Liver (tissue), 9 donors: ENCODE measurements around the gene CELA2A. TPM values are rescaled to one million over a fixed set of nuclear protein-coding genes. Genes with fewer than 3 reads are reported as not detected.

Experiments
- DNase-seq: peaks from one replicate; pipeline ENCODE4 v3.0.0-alpha.2; 2017; ENCODE audit warnings: low spot score
- H3K27ac ChIP-seq, 2 donors: one replicate each; pipeline ENCODE4 v1.7.0; 2013; ENCODE audit warnings: inconsistent platforms in 2 of 2, low read length in 2 of 2, control low read depth in 1 of 2, low read depth in 1 of 2, mild to moderate bottlenecking in 1 of 2
- H3K27me3 ChIP-seq, 4 donors: one replicate each; pipeline versions ENCODE4 v1.6.1 to v1.7.0; 2013; ENCODE audit warnings: low read length in 3 of 4, inconsistent platforms in 1 of 4, mild to moderate bottlenecking in 1 of 4, moderate library complexity in 1 of 4; ENCODE audit not compliant: control insufficient read depth in 4 of 4, insufficient read depth in 4 of 4
- H3K36me3 ChIP-seq, 4 donors: one replicate each; pipeline versions ENCODE4 v1.6.1 to v1.7.0; 2013; ENCODE audit warnings: low read length in 3 of 4, mild to moderate bottlenecking in 3 of 4, low read depth in 1 of 4, moderate library complexity in 1 of 4; ENCODE audit not compliant: control insufficient read depth in 4 of 4, insufficient read depth in 3 of 4
- H3K4me1 ChIP-seq, 4 donors: one replicate each; pipeline versions ENCODE4 v1.6.1 to v1.7.0; 2013; ENCODE audit warnings: low read length in 3 of 4, mild to moderate bottlenecking in 3 of 4, moderate library complexity in 1 of 4; ENCODE audit not compliant: control insufficient read depth in 4 of 4, insufficient read depth in 4 of 4
- H3K4me3 ChIP-seq, 3 donors: one replicate each; pipeline versions ENCODE4 v1.6.1 to v1.7.0; 2013; ENCODE audit warnings: low read length in 3 of 3, control low read depth in 1 of 3, low read depth in 1 of 3, mild to moderate bottlenecking in 1 of 3
- H3K9ac ChIP-seq, 2 donors: one replicate each; pipeline ENCODE4 v1.7.0; 2013; ENCODE audit warnings: low read length in 2 of 2, mild to moderate bottlenecking in 2 of 2, moderate library complexity in 2 of 2, control low read depth in 1 of 2, low read depth in 1 of 2
- H3K9me3 ChIP-seq, 4 donors: one replicate each; pipeline versions ENCODE4 v1.6.1 to v1.7.0; 2013; ENCODE audit warnings: low read length in 3 of 4; ENCODE audit not compliant: control insufficient read depth in 4 of 4
- CTCF ChIP-seq: fragments of 150-350 bp; IDR thresholded peaks from 2 replicates; pipeline ENCODE4 v1.5.1; 2017; ENCODE audit warnings: improper control_type of control experiment, low read depth, low read length; ENCODE audit not compliant: missing input control
- FOXA1 ChIP-seq: IDR thresholded peaks from 2 replicates; pipeline ENCODE4 v1.6.1; 2016; ENCODE audit warnings: antibody characterized with exemption
- GABPA ChIP-seq, 2 donors: IDR thresholded peaks in 1 of 2; conservative IDR thresholded peaks in 1 of 2; 2 replicates each; pipeline ENCODE4 v1.6.1; 2016; ENCODE audit warnings: antibody characterized with exemption in 2 of 2, mild to moderate bottlenecking in 1 of 2, moderate library complexity in 1 of 2
- HNF4G ChIP-seq: IDR thresholded peaks from 2 replicates; pipeline ENCODE4 v1.6.1; 2016; ENCODE audit warnings: antibody characterized with exemption
- NR2F2 ChIP-seq: IDR thresholded peaks from 2 replicates; pipeline ENCODE4 v1.6.1; 2016; ENCODE audit warnings: antibody characterized with exemption
- RAD21 ChIP-seq, 2 donors: IDR thresholded peaks; 2 replicates each; pipeline ENCODE4 v1.6.1; 2016; ENCODE audit warnings: antibody characterized with exemption in 2 of 2, mild to moderate bottlenecking in 2 of 2
- RXRA ChIP-seq, 2 donors: IDR thresholded peaks; 2 replicates each; pipeline ENCODE4 v1.6.1; 2017 to 2018; ENCODE audit warnings: antibody characterized with exemption in 2 of 2, mild to moderate bottlenecking in 1 of 2
- SP1 ChIP-seq: IDR thresholded peaks from 2 replicates; pipeline ENCODE4 v1.6.1; 2018; ENCODE audit warnings: antibody characterized with exemption, mild to moderate bottlenecking
- YY1 ChIP-seq: IDR thresholded peaks from 2 replicates; pipeline ENCODE4 v1.6.1; 2016; ENCODE audit warnings: antibody characterized with exemption, mild to moderate bottlenecking
- WGBS: extraction: QIAGEN DNeasy Blood & Tissue Kit; methylation state at CpG from one replicate; pipeline ENCODE4 v1.1.7; 2013; 5-methylcytosine and 5-hydroxymethylcytosine counted together
- polyA plus RNA-seq, 2 donors: library from polyadenylated mRNA; stranded (reverse) in 1 of 2; unstranded in 1 of 2; fragments of 200-250 nt in 1 of 2; fragments of >200 nt in 1 of 2; fragmentation: Nextera tagmentation in 1 of 2; extraction: Ambion mirVana in 1 of 2; gene quantifications; one replicate each; pipeline versions ENCODE4 v1.2.1 to v1.2.3, GENCODE V29; 2013 to 2015
- total RNA-seq, 2 donors: library from RNA; depleted of rRNA; stranded (reverse); fragments of >200 nt; gene quantifications; one replicate each; pipeline ENCODE4 v1.2.3, GENCODE V29; 2014
- TF ChIP-seq, protein P1 (sequence below): IDR thresholded peaks from 2 replicates; pipeline ENCODE4 v1.6.1; 2016; ENCODE audit warnings: antibody characterized with exemption
- TF ChIP-seq, protein P2 (sequence below): IDR thresholded peaks from 2 replicates; pipeline ENCODE4 v1.6.1; 2016; ENCODE audit warnings: antibody characterized with exemption
- TF ChIP-seq, protein P3 (sequence below): IDR thresholded peaks from 2 replicates; pipeline ENCODE4 v1.6.1; 2016; ENCODE audit warnings: antibody characterized with exemption
- donor health status: healthy.
- donor health status: healthy.
- donor health status: healthy.
- donor health status: healthy.
- donor health status: healthy.

The CELA2A gene
- total and polyA plus RNA-seq, 4 donors = not detected

GRCh38 chr1:15423355-15424077, 33.0 kb upstream of the CELA2A start:
- H3K36me3 ChIP-seq = peaks cover 0 to 5% (median 1%) of the 10 kb centered on the region in 4 donors
- H3K27me3 ChIP-seq = no peaks in the 10 kb centered on the region
- peaks cover 0 to 28% (median 20%) of the 10 kb centered on the region in 4 donors for H3K4me1 ChIP-seq
- H3K4me3 ChIP-seq = no peak overlapping the region
- no peak overlapping the region for H3K27ac ChIP-seq
- no peaks in the 10 kb centered on the region for H3K9me3 ChIP-seq
- 86% methylated on average over 11 of the region's 11 CpGs for WGBS
- TF ChIP-seq NR2F2 (no peak), GABPA (IDR thresholded peaks at IDR 0.05 in 1 of 2, conservative IDR thresholded peaks at IDR 0.05 in 1 of 2) (no peak), YY1 (no peak), SP1 (no peak), CTCF (no peak), HNF4G (no peak), RXRA (IDR thresholded peaks at IDR 0.05) (no peak), FOXA1 (no peak)
- TF ChIP-seq, protein P1, sequence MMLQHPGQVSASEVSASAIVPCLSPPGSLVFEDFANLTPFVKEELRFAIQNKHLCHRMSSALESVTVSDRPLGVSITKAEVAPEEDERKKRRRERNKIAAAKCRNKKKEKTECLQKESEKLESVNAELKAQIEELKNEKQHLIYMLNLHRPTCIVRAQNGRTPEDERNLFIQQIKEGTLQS = no peak
- TF ChIP-seq, protein P2, sequence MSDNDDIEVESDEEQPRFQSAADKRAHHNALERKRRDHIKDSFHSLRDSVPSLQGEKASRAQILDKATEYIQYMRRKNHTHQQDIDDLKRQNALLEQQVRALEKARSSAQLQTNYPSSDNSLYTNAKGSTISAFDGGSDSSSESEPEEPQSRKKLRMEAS = no peak
- H3K9ac ChIP-seq = no peak overlapping the region
- DNase-seq = no peak

- TF ChIP-seq SP1 (no peak), RXRA (IDR thresholded peaks at IDR 0.05) (no peak), RAD21 (IDR thresholded peaks at IDR 0.05) (no peak), HNF4G (no peak), CTCF (no peak), YY1 (no peak)
- TF ChIP-seq, protein P3, sequence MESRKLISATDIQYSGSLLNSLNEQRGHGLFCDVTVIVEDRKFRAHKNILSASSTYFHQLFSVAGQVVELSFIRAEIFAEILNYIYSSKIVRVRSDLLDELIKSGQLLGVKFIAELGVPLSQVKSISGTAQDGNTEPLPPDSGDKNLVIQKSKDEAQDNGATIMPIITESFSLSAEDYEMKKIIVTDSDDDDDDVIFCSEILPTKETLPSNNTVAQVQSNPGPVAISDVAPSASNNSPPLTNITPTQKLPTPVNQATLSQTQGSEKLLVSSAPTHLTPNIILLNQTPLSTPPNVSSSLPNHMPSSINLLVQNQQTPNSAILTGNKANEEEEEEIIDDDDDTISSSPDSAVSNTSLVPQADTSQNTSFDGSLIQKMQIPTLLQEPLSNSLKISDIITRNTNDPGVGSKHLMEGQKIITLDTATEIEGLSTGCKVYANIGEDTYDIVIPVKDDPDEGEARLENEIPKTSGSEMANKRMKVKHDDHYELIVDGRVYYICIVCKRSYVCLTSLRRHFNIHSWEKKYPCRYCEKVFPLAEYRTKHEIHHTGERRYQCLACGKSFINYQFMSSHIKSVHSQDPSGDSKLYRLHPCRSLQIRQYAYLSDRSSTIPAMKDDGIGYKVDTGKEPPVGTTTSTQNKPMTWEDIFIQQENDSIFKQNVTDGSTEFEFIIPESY = no peak
- Histone ChIP-seq H3K4me3 (no peak overlapping the region), H3K4me1 (peaks cover 0 to 28% (median 20%) of the 10 kb centered on the region in 4 donors), H3K27me3 (no peaks in the 10 kb centered on the region), H3K9me3 (no peaks in the 10 kb centered on the region), H3K27ac (no peak overlapping the region), H3K9ac (no peak overlapping the region), H3K36me3 (peaks cover 0 to 5% (median 1%) of the 10 kb centered on the region in 4 donors)
- 77% methylated on average over 13 of the region's 13 CpGs for WGBS
- peak; percentile 50 for DNase-seq
Observed at GRCh38 chr1:15424146-15424667, 32.3 kb upstream of the CELA2A start.
